GM23248 (cell line): ENCODE data around the gene WDR7. TPM values are rescaled to one million over a fixed set of nuclear protein-coding genes. Genes with fewer than 3 reads are reported as not detected.

ENCODE experiments used
- DNase-seq: peaks from one replicate; pipeline ENCODE4 v3.0.0-alpha.2; 2015
- H2AFZ ChIP-seq: fragments of 200-600 bp; sonication (generic); 2 replicates; pipeline ENCODE4 v1.6.1; 2016; ENCODE audit warnings: antibody characterized with exemption
- H3F3A ChIP-seq: fragments of 200-600 bp; sonication (generic); 2 replicates; pipeline ENCODE4 v1.6.1; 2016; ENCODE audit warnings: mild to moderate bottlenecking, antibody characterized with exemption, mixed run types; ENCODE audit not compliant: insufficient read depth
- H3K27ac ChIP-seq: fragments of 200-600 bp; sonication (generic); 2 replicates; pipeline ENCODE4 v1.5.1; 2016; ENCODE audit warnings: mild to moderate bottlenecking
- H3K27me3 ChIP-seq: fragments of 200-600 bp; sonication (generic); replicated peaks from 2 replicates; pipeline ENCODE4 v1.6.1; 2016; ENCODE audit warnings: mild to moderate bottlenecking; ENCODE audit not compliant: insufficient read depth
- H3K36me3 ChIP-seq: fragments of 200-600 bp; sonication (generic); 2 replicates; pipeline ENCODE4 v1.6.1; 2016; ENCODE audit warnings: low read depth, mild to moderate bottlenecking
- H3K4me1 ChIP-seq: fragments of 200-600 bp; sonication (generic); 2 replicates; pipeline ENCODE4 v1.6.1; 2016; ENCODE audit warnings: mild to moderate bottlenecking; ENCODE audit not compliant: insufficient read depth
- H3K4me2 ChIP-seq: fragments of 200-600 bp; sonication (generic); one replicate; pipeline ENCODE4 v1.6.1; 2016; ENCODE audit warnings: mild to moderate bottlenecking; ENCODE audit not compliant: unreplicated experiment
- H3K4me3 ChIP-seq: fragments of 200-600 bp; sonication (generic); 2 replicates; pipeline ENCODE4 v1.5.1; 2016; ENCODE audit warnings: mild to moderate bottlenecking
- H3K79me2 ChIP-seq: fragments of 200-600 bp; sonication (generic); 2 replicates; pipeline ENCODE4 v1.6.1; 2016; ENCODE audit warnings: mild to moderate bottlenecking; ENCODE audit not compliant: insufficient read depth
- H3K9ac ChIP-seq: fragments of 200-600 bp; sonication (generic); 2 replicates; pipeline ENCODE4 v1.6.1; 2016; ENCODE audit warnings: mild to moderate bottlenecking
- H3K9me2 ChIP-seq: fragments of 200-600 bp; sonication (generic); 2 replicates; pipeline ENCODE4 v1.6.1; 2016; ENCODE audit warnings: mixed run types, mild to moderate bottlenecking, moderate library complexity; ENCODE audit not compliant: insufficient read depth
- H3K9me3 ChIP-seq: fragments of 200-600 bp; sonication (generic); one replicate; pipeline ENCODE4 v1.6.1; 2017; ENCODE audit warnings: low read depth
- H4K20me1 ChIP-seq: fragments of 200-600 bp; sonication (generic); 2 replicates; pipeline ENCODE4 v1.6.0; 2016; ENCODE audit not compliant: insufficient read depth
- EZH2 ChIP-seq: fragments of 200-600 bp; sonication (generic); IDR thresholded peaks from 2 replicates; pipeline ENCODE4 v1.6.1; 2018; ENCODE audit warnings: antibody characterized with exemption, mild to moderate bottlenecking; ENCODE audit not compliant: insufficient read depth, poor library complexity, severe bottlenecking
- EZH2phosphoT487 ChIP-seq: fragments of 200-600 bp; sonication (generic); IDR thresholded peaks from 2 replicates; pipeline ENCODE4 v1.6.1; 2018; ENCODE audit warnings: antibody characterized with exemption, moderate library complexity, mild to moderate bottlenecking, low read depth; ENCODE audit not compliant: insufficient read depth
- WGBS, 2 experiments: methylation state at CpG; one replicate each; pipeline ENCODE4 v1.1.6; 2015 to 2017; ENCODE audit warnings: low lambda C conversion rate in 2 of 2, low coverage in 1 of 2; ENCODE audit errors: missing lambda C conversion rate in 2 of 2; 5-methylcytosine and 5-hydroxymethylcytosine counted together
- in situ Hi-C: fragments of 300-500 bp; cut with MboI; formaldehyde crosslinking; loops from 2 replicates; pipeline ENCODE4 v1.15.0; 2020
- polyA plus RNA-seq: library from polyadenylated mRNA; unstranded; fragments of >200 nt; fragmentation: Nextera tagmentation; extraction: Ambion mirVana; gene quantifications from 2 replicates; pipeline ENCODE4 v1.2.1, GENCODE V29; 2016
- total RNA-seq: library from RNA; depleted of rRNA; stranded (reverse); fragments of >200 nt; shearing (Covaris generic); gene quantifications from 2 replicates; pipeline ENCODE4 v1.2.3, GENCODE V29; 2014

Gene WDR7
- total and polyA plus RNA-seq, 2 experiments from 2014 or later, result 6.7 to 8.3 TPM

GRCh38 chr18:56678836-56679565, 27.8 kb downstream of the WDR7 start:
- Histone ChIP-seq H3K9me3 (no peaks in the 10 kb centered on the region), H3K4me1 (no peaks in the 10 kb centered on the region), H3K4me2 (no peak overlapping the region), H2AFZ (no peak overlapping the region), H3K9ac (no peak overlapping the region), H3K27me3 (no peaks in the 10 kb centered on the region), H3K9me2 (no peaks in the 10 kb centered on the region), H3K4me3 (no peak overlapping the region), H3K36me3 (no peaks in the 10 kb centered on the region), H3F3A (no peaks in the 10 kb centered on the region), H3K79me2 (no peaks in the 10 kb centered on the region), H3K27ac (no peak overlapping the region), H4K20me1 (no peaks in the 10 kb centered on the region)
- in situ Hi-C loops, result no loop called here
- DNase-seq, result no peak
- TF ChIP-seq EZH2phosphoT487 (no peak), EZH2 (no peak)
- 92 to 97% methylated on average over 4 of the region's 4 CpGs for WGBS, 2 experiments

- DNase-seq, result no peak
- Histone ChIP-seq H3K9me2 (no peaks in the 10 kb centered on the region), H2AFZ (no peak overlapping the region), H3K79me2 (no peaks in the 10 kb centered on the region), H3K9ac (no peak overlapping the region), H4K20me1 (no peaks in the 10 kb centered on the region), H3F3A (no peaks in the 10 kb centered on the region), H3K4me2 (no peak overlapping the region), H3K36me3 (no peaks in the 10 kb centered on the region), H3K4me1 (no peaks in the 10 kb centered on the region), H3K27ac (no peak overlapping the region), H3K4me3 (no peak overlapping the region), H3K9me3 (no peaks in the 10 kb centered on the region), H3K27me3 (no peaks in the 10 kb centered on the region)
- WGBS, 2 experiments, result 96 to 100% methylated on average over 3 of the region's 3 CpGs
- no peak for TF ChIP-seq EZH2phosphoT487
- no peak for TF ChIP-seq EZH2
- in situ Hi-C loops, result no loop called here
These were observed 33.1 kb downstream of the WDR7 start for GRCh38 chr18:56684277-56684676.

GRCh38 chr18:56691530-56691929, 40.4 kb downstream of the WDR7 start:
- H3K4me3 ChIP-seq, result no peak overlapping the region
- no peaks in the 10 kb centered on the region for H3K79me2 ChIP-seq
- WGBS, 2 experiments, result 93 to 97% methylated on average over 2 of the region's 2 CpGs
- no peaks in the 10 kb centered on the region for H3K27me3 ChIP-seq
- no peak overlapping the region for H3K9ac ChIP-seq
- 0 out of 2 replicates have a peak, but pooled peaks cover 8% of the 10 kb centered on the region for H3F3A ChIP-seq
- no peak for DNase-seq
- H3K9me2 ChIP-seq, result no peaks in the 10 kb centered on the region
- H3K27ac ChIP-seq, result no peak overlapping the region
- peaks cover 3% of the 10 kb centered on the region for H3K36me3 ChIP-seq
- in situ Hi-C loops, result no loop called here
- H3K4me2 ChIP-seq, result no peak overlapping the region
- no peak overlapping the region for H2AFZ ChIP-seq
- H3K9me3 ChIP-seq, result no peaks in the 10 kb centered on the region
- no peaks in the 10 kb centered on the region for H4K20me1 ChIP-seq
- TF ChIP-seq EZH2phosphoT487 (no peak), EZH2 (no peak)
- 0 out of 2 replicates have a peak, but pooled peaks cover under 1% of the 10 kb centered on the region for H3K4me1 ChIP-seq

GRCh38 chr18:56696966-56697365, 45.8 kb downstream of the WDR7 start:
- Histone ChIP-seq H3K27me3 (no peaks in the 10 kb centered on the region), H3K36me3 (no peaks in the 10 kb centered on the region), H3K4me1 (0 out of 2 replicates have a peak, but pooled peaks cover 3% of the 10 kb centered on the region), H3K9me2 (no peaks in the 10 kb centered on the region), H3K79me2 (no peaks in the 10 kb centered on the region), H3K27ac (no peak overlapping the region), H3K4me2 (no peak overlapping the region), H4K20me1 (no peaks in the 10 kb centered on the region), H3K9me3 (no peaks in the 10 kb centered on the region), H3K4me3 (no peak overlapping the region), H3K9ac (no peak overlapping the region), H3F3A (0 out of 2 replicates have a peak, but pooled peaks cover 8% of the 10 kb centered on the region), H2AFZ (no peak overlapping the region)
- TF ChIP-seq EZH2phosphoT487, result no peak
- no peak for TF ChIP-seq EZH2
- WGBS, 2 experiments, result 42 to 44% methylated on average over 2 of the region's 2 CpGs
- DNase-seq, result peak; percentile 34
- in situ Hi-C loops, result no loop called here
